A549 (cell line): Measurements from ENCODE around the gene MED12L. TPM values are rescaled to one million over a fixed set of nuclear protein-coding genes. Genes with fewer than 3 reads are reported as not detected.

Source experiments
- ATAC-seq, 2 experiments: fragments of 200-7000 bp in 1 of 2; fragments of >200 bp in 1 of 2; cut with Nextera tagmentation in 1 of 2; cut with Tn5 transposase in 1 of 2; 3 replicates each; pipeline versions ENCODE4 v1.8.0 to v1.9.1; 2018 to 2020; ENCODE audit warnings: mild to moderate bottlenecking in 1 of 2, moderate library complexity in 1 of 2
- CTCF ChIA-PET: fragments of 300-600 bp; sonication (Branson Sonifier 250); formaldehyde crosslinking; extraction: SDS; loops from one replicate; lab custom pipeline; 2021; ENCODE audit warnings: antibody characterized with exemption, inconsistent platforms; lab: Yijun Ruan, JAX
- POLR2A ChIA-PET: fragments of 350-600 bp; formaldehyde crosslinking; extraction: SDS; loops from one replicate; lab custom pipeline; 2021; ENCODE audit warnings: antibody characterized with exemption, inconsistent platforms; lab: Yijun Ruan, JAX
- DNase-seq, 2 experiments: peaks; one replicate each; pipeline versions ENCODE4 v3.0.0 to v3.0.0-alpha.2; 2011 to 2016; ENCODE audit warnings: low read depth in 1 of 2, low spot score in 1 of 2
- FAIRE-seq: peaks from 2 replicates; lab custom pipeline; 2011; peaks lifted over from hg19 to GRCh38; lab: Jason Lieb, UNC
- H3K27ac ChIP-seq, 2 experiments: fragments of >200 bp; sonication (Bioruptor Twin); formaldehyde crosslinking; 3 replicates each; pipeline ENCODE4 v1.5.1; 2016 to 2017
- H3K4me1 ChIP-seq: fragments of >200 bp; sonication (Bioruptor Twin); formaldehyde crosslinking; 3 replicates; pipeline ENCODE4 v1.6.1; 2016
- H3K4me2 ChIP-seq: fragments of >200 bp; sonication (Bioruptor Twin); formaldehyde crosslinking; 3 replicates; pipeline ENCODE4 v1.6.1; 2016
- H3K4me3 ChIP-seq: fragments of >200 bp; sonication (Bioruptor Twin); formaldehyde crosslinking; 3 replicates; pipeline ENCODE4 v1.5.1; 2016
- H3K9me3 ChIP-seq: fragments of >200 bp; sonication (Bioruptor Twin); formaldehyde crosslinking; 3 replicates; pipeline ENCODE4 v1.6.1; 2016
- BHLHE40 ChIP-seq: IDR thresholded peaks from 2 replicates; pipeline ENCODE4 v1.6.1; 2012; ENCODE audit warnings: low read depth, low read length, inconsistent platforms
- CBX2 ChIP-seq: fragments of 200-600 bp; sonication (generic); IDR thresholded peaks from 2 replicates; pipeline ENCODE4 v1.6.1; 2016; ENCODE audit warnings: low read depth, mild to moderate bottlenecking, borderline replicate concordance
- CEBPB ChIP-seq, 2 experiments: fragments of >200 bp in 1 of 2; sonication (Bioruptor Twin) in 1 of 2; formaldehyde crosslinking in 1 of 2; IDR thresholded peaks; 2 replicates each; pipeline ENCODE4 v1.6.1; 2012 to 2016
- CHD4 ChIP-seq: fragments of 200-600 bp; sonication (generic); IDR thresholded peaks from 2 replicates; pipeline ENCODE4 v1.6.1; 2016; ENCODE audit warnings: antibody characterized with exemption, mild to moderate bottlenecking, borderline replicate concordance
- EHMT2 ChIP-seq: fragments of 200-600 bp; sonication (generic); IDR thresholded peaks from 2 replicates; pipeline ENCODE4 v1.6.1; 2016; ENCODE audit warnings: antibody characterized with exemption, low read depth, mild to moderate bottlenecking, moderate library complexity
- FOSL2 ChIP-seq, 2 experiments: fragments of 450-650 bp in 1 of 2; fragments of >200 bp in 1 of 2; sonication (Bioruptor Twin) in 1 of 2; formaldehyde crosslinking; IDR thresholded peaks; 2 replicates each; pipeline versions ENCODE4 v1.5.0 to v1.6.1; 2016 to 2020; ENCODE audit warnings: mild to moderate bottlenecking in 1 of 2, moderate library complexity in 1 of 2
- JUN ChIP-seq, 2 experiments: fragments of >200 bp; sonication (Bioruptor Twin); formaldehyde crosslinking; IDR thresholded peaks; 2 replicates in 1 of 2; 3 replicates in 1 of 2; pipeline ENCODE4 v1.6.1; 2016 to 2017
- JUNB ChIP-seq: fragments of >200 bp; sonication (Bioruptor Twin); formaldehyde crosslinking; IDR thresholded peaks from 2 replicates; pipeline ENCODE4 v1.6.1; 2016
- KDM1A ChIP-seq: fragments of 200-600 bp; sonication (generic); IDR thresholded peaks from 2 replicates; pipeline ENCODE4 v1.6.1; 2016; ENCODE audit warnings: low read depth, mild to moderate bottlenecking
- MYC ChIP-seq: IDR thresholded peaks from 2 replicates; pipeline ENCODE4 v1.6.1; 2012; ENCODE audit warnings: mild to moderate bottlenecking, inconsistent platforms, low read length, improper control_type of control experiment, borderline replicate concordance
- NFE2L2 ChIP-seq: fragments of 150-350 bp; conservative IDR thresholded peaks from 2 replicates; pipeline ENCODE4 v1.6.1; 2014; ENCODE audit warnings: low read length
- NPAS2 ChIP-seq: fragments of 250-450 bp; sonication (Bioruptor Pico); IDR thresholded peaks from 2 replicates; pipeline ENCODE4 v1.8.0; 2022; ENCODE audit warnings: mild to moderate bottlenecking, moderate library complexity, borderline replicate concordance
- POLR2AphosphoS2 ChIP-seq: conservative IDR thresholded peaks from 2 replicates; pipeline ENCODE4 v1.6.1; 2012; ENCODE audit warnings: low read length, improper control_type of control experiment, inconsistent platforms
- RAD21 ChIP-seq, 2 experiments: fragments of >200 bp in 1 of 2; sonication (Bioruptor Twin) in 1 of 2; formaldehyde crosslinking in 1 of 2; IDR thresholded peaks in 1 of 2; conservative IDR thresholded peaks in 1 of 2; 2 replicates in 1 of 2; 3 replicates in 1 of 2; pipeline ENCODE4 v1.6.1; 2012 to 2018; ENCODE audit warnings: inconsistent platforms in 1 of 2
- SMC3 ChIP-seq: fragments of >200 bp; sonication (Bioruptor Twin); formaldehyde crosslinking; IDR thresholded peaks from 3 replicates; pipeline ENCODE4 v1.6.1; 2018; ENCODE audit warnings: inconsistent platforms
- TP53 ChIP-seq: fragments of 250-450 bp; sonication (Bioruptor Pico); IDR thresholded peaks from 2 replicates; pipeline ENCODE4 v1.5.0; 2021; ENCODE audit warnings: mild to moderate bottlenecking, moderate library complexity
- ZNF302 ChIP-seq: fragments of 250-450 bp; sonication (Bioruptor Pico); IDR thresholded peaks from 2 replicates; pipeline ENCODE4 v1.9.0; 2021; ENCODE audit warnings: inconsistent platforms, mild to moderate bottlenecking, moderate library complexity
- WGBS: methylation state at CpG from one replicate; pipeline ENCODE4 v1.1.6; 2017; ENCODE audit errors: missing lambda C conversion rate; 5-methylcytosine and 5-hydroxymethylcytosine counted together
- polyA plus RNA-seq, 4 experiments: library from polyadenylated mRNA; depleted of rRNA in 3 of 4; stranded (reverse); fragments of >200 nt; fragmentation: RNase III in 1 of 4; extraction: RNeasy Plus Mini Kit Qiagen cat#74134 plus additional on column Dnase treatment in 1 of 4; gene quantifications; 2 replicates in 3 of 4; 3 replicates in 1 of 4; pipeline ENCODE4 v1.2.3, GENCODE V29; 2011 to 2017
- TF ChIP-seq, protein P1 (sequence below): fragments of >200 bp; sonication (Bioruptor Twin); formaldehyde crosslinking; IDR thresholded peaks from 2 replicates; pipeline ENCODE4 v1.6.1; 2016
- TF ChIP-seq, protein P2 (sequence below): IDR thresholded peaks from 2 replicates; pipeline ENCODE4 v1.6.1; 2012; ENCODE audit warnings: low read depth, borderline replicate concordance
- TF ChIP-seq, protein P3 (sequence below): fragments of 150-350 bp; IDR thresholded peaks from 2 replicates; pipeline ENCODE4 v1.6.1; 2014; ENCODE audit warnings: low read depth, mild to moderate bottlenecking, low read length
- TF ChIP-seq, protein P4 (sequence below): IDR thresholded peaks from 2 replicates; pipeline ENCODE4 v1.6.1; 2012
- TF ChIP-seq, protein P5 (sequence below): fragments of 450-650 bp; IDR thresholded peaks from 2 replicates; pipeline ENCODE4 v1.6.1; 2014; ENCODE audit warnings: antibody characterized with exemption
- TF ChIP-seq, protein P6 (sequence below): fragments of 250-450 bp; sonication (Bioruptor Pico); IDR thresholded peaks from 2 replicates; pipeline ENCODE4 v1.5.0; 2020; ENCODE audit warnings: low read depth, mild to moderate bottlenecking, moderate library complexity

MED12L gene
- polyA plus RNA-seq, 2 of the 4 experiments (the other 2 are of a cell fraction), result 0.32 to 0.63 TPM

DNA sequence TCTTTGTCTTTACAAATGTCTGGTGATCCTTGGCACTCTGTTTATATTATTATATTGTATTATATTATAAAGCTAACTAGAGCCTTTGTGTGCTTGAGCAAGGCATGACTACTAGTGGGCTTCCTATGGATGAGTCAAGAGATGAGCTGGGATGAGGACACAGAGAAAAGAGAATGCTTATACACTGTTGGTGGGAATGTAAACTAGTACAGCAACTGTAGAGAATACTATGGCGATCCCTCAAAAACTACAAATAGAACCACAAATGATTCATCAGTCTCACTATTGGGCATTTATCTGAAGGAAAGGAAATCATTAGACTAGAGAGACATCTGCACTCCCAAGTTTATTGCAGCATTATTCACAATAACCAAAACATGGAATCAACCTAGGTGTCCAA, 40.8 kb upstream of the MED12L start:
- Histone ChIP-seq H3K4me2 (no peak overlapping the region), H3K9me3 (no peaks in the 10 kb centered on the region), H3K4me1 (no peaks in the 10 kb centered on the region), H3K27ac (no peak overlapping the region), H3K4me3 (no peak overlapping the region)
- no peak for ATAC-seq
- 87% methylated on average over 1 of the region's 1 CpG for WGBS
- POLR2A ChIA-PET, result no interaction called here
- no peak for TF ChIP-seq TP53 (CRISPR knock-in tag)
- TF ChIP-seq, protein P1, sequence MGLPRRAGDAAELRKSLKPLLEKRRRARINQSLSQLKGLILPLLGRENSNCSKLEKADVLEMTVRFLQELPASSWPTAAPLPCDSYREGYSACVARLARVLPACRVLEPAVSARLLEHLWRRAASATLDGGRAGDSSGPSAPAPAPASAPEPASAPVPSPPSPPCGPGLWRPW, result no peak
- no peak for TF ChIP-seq BHLHE40
- TF ChIP-seq EHMT2, result no peak
- TF ChIP-seq MYC, result no peak
- no peak for TF ChIP-seq CEBPB (IDR thresholded peaks at IDR 0.05)
- TF ChIP-seq, protein P2, sequence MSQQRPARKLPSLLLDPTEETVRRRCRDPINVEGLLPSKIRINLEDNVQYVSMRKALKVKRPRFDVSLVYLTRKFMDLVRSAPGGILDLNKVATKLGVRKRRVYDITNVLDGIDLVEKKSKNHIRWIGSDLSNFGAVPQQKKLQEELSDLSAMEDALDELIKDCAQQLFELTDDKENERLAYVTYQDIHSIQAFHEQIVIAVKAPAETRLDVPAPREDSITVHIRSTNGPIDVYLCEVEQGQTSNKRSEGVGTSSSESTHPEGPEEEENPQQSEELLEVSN, result no peak
- TF ChIP-seq, protein P3, sequence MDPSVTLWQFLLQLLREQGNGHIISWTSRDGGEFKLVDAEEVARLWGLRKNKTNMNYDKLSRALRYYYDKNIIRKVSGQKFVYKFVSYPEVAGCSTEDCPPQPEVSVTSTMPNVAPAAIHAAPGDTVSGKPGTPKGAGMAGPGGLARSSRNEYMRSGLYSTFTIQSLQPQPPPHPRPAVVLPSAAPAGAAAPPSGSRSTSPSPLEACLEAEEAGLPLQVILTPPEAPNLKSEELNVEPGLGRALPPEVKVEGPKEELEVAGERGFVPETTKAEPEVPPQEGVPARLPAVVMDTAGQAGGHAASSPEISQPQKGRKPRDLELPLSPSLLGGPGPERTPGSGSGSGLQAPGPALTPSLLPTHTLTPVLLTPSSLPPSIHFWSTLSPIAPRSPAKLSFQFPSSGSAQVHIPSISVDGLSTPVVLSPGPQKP, result no peak
- no peak for TF ChIP-seq RAD21 (conservative IDR thresholded peaks at IDR 0.05 in 1 of 2, IDR thresholded peaks at IDR 0.05 in 1 of 2)
- TF ChIP-seq, protein P4, sequence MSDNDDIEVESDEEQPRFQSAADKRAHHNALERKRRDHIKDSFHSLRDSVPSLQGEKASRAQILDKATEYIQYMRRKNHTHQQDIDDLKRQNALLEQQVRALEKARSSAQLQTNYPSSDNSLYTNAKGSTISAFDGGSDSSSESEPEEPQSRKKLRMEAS, result no peak
- TF ChIP-seq ZNF302 (CRISPR knock-in tag), result no peak
- no peak for FAIRE-seq
- DNase-seq, result no peak
- CTCF ChIA-PET, result interaction anchor here (1.1 to 1.8 kb wide), 2 partner anchors 22 to 101 kb away, joined by 4 read pairs; no protein-coding TSS in a partner anchor

DNA sequence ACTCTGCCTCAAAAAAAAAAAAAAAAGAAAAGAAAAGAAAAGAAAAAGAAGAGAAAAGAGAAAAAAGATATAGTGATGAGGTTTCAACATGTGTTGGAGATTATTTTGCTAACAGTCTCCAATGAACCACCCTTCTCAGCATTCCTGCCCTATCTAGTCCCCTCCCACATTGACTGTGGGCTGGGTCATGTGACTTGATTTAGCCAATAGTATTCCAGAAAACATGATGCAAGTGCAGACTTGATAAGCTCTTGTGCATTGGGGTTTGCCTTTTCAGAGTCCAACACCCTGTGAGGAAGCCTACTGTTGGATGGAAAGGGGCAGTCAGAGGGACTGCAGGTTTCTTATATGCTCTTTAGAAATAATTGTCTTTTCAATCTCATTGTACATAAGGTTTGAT, 37.8 kb upstream of the MED12L start:
- ChIA-PET POLR2A (no interaction called here), CTCF (no interaction called here)
- H3K27ac ChIP-seq, result no peak overlapping the region
- H3K4me2 ChIP-seq, result no peak overlapping the region
- ATAC-seq (no peak), DNase-seq (peak; percentile 7 to 38), FAIRE-seq (no peak)
- TF ChIP-seq, protein P3, result no peak
- TF ChIP-seq, protein P5, sequence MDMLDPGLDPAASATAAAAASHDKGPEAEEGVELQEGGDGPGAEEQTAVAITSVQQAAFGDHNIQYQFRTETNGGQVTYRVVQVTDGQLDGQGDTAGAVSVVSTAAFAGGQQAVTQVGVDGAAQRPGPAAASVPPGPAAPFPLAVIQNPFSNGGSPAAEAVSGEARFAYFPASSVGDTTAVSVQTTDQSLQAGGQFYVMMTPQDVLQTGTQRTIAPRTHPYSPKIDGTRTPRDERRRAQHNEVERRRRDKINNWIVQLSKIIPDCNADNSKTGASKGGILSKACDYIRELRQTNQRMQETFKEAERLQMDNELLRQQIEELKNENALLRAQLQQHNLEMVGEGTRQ, result peak; percentile 36; the same call in 1 of the 2 replicates
- H3K9me3 ChIP-seq, result no peaks in the 10 kb centered on the region
- no peak overlapping the region for H3K4me3 ChIP-seq
- no peaks in the 10 kb centered on the region for H3K4me1 ChIP-seq

DNA sequence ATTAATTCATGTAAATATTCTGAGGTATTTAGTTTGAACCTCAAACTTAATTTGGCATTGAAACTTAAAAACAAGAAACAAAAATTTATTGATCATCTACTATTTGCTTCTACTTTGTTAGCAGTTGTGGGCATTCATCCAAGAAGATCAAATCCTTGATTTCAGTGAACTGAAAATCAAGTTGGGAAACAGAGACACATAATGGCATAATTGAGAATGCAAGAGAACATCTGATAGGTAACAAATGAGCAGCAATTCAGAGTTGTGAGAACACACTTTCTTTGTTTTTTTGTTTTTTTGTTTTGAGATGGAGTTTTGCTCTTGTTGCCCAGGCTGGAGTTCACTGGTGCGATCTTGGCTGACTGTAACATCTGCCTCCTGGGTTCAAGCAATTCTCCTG, 33.9 kb upstream of the MED12L start:
- DNase-seq (no peak), FAIRE-seq (no peak), ATAC-seq (no peak)
- no peak overlapping the region for H3K4me2 ChIP-seq
- H3K27ac ChIP-seq, result no peak overlapping the region
- H3K4me3 ChIP-seq, result no peak overlapping the region
- ChIA-PET CTCF (no interaction called here), POLR2A (no interaction called here)
- WGBS, result 38% methylated on average over 1 of the region's 1 CpG
- H3K4me1 ChIP-seq, result no peaks in the 10 kb centered on the region
- no peaks in the 10 kb centered on the region for H3K9me3 ChIP-seq
- no peak for TF ChIP-seq SMC3

DNA sequence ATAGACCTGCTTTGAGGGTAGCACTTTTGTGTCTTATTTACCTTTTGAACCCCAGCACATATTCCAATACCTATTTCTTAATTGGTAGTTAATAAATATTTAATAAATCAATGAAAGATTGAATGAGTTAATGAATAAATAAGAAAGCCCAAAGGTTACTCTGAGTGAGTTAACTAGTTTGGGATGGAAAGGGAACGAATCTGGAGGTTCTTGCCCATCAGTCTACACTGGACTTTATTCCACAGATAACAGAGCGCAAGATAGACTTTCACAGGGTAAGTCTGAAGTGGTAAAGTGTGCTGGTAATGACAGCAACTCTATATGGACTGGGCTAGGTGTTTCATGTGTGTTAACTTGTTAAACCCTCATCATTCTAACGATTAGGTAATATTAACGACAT, 33.1 kb upstream of the MED12L start:
- H3K4me2 ChIP-seq, result no peak overlapping the region
- ChIA-PET CTCF (interaction anchor here (0.9 kb wide), 1 partner anchor 35 kb away, joined by 3 read pairs; no protein-coding TSS in a partner anchor), POLR2A (no interaction called here)
- ATAC-seq, result no peak
- no peak overlapping the region for H3K4me3 ChIP-seq
- WGBS, result 23% methylated on average over 4 of the region's 4 CpGs
- H3K4me1 ChIP-seq, result no peaks in the 10 kb centered on the region
- H3K9me3 ChIP-seq, result no peaks in the 10 kb centered on the region
- no peak overlapping the region for H3K27ac ChIP-seq
- no peak for FAIRE-seq
- no peak for DNase-seq
- TF ChIP-seq JUN (IDR thresholded peaks at IDR 0.05), result no peak
- no peak for TF ChIP-seq POLR2AphosphoS2
- TF ChIP-seq, protein P5, result no peak
- no peak for TF ChIP-seq CHD4
- TF ChIP-seq CEBPB (IDR thresholded peaks at IDR 0.05), result no peak
- TF ChIP-seq SMC3, result no peak
- no peak for TF ChIP-seq NPAS2 (CRISPR knock-in tag)
- TF ChIP-seq, protein P6, sequence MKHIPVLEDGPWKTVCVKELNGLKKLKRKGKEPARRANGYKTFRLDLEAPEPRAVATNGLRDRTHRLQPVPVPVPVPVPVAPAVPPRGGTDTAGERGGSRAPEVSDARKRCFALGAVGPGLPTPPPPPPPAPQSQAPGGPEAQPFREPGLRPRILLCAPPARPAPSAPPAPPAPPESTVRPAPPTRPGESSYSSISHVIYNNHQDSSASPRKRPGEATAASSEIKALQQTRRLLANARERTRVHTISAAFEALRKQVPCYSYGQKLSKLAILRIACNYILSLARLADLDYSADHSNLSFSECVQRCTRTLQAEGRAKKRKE, result no peak
- no peak for TF ChIP-seq KDM1A
- TF ChIP-seq NFE2L2, result no peak
- no peak for TF ChIP-seq FOSL2 (IDR thresholded peaks at IDR 0.05)
- TF ChIP-seq FOSL2 (CRISPR knock-in tag; IDR thresholded peaks at IDR 0.05), result no peak
- TF ChIP-seq CBX2, result no peak
- TF ChIP-seq JUNB, result no peak
- TF ChIP-seq, protein P1, result no peak
